HG03135 (cell line): ENCODE data around the gene C20orf96.

Source experiments
- ATAC-seq: cut with Tn5 transposase; IDR thresholded peaks from one replicate; pipeline ENCODE4 v1.9.1; 2021; ENCODE audit warnings: mild to moderate bottlenecking, moderate library complexity; ENCODE audit not compliant: unreplicated experiment

Gene C20orf96

DNA sequence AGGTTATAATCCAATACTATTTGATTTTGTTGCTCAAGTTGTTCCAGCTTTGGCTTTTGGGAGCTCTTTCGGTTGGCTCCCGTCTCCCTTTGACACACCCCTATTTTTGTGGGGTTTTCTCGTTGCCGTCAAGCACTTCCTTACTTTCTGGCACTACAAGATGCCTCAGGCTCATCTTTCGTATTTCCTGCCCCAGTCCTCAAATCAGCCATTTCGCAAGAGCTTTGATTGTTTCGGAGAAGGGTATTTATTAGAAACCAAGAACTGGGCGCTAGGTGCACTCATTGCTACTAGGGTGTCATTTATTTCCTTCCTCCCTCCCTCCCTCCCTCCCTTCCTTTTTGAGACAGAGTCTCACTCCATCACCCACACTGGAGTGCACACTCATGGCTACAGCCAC lies 21.5 kb upstream of the C20orf96 start:
- ATAC-seq, result no peak

- no peak for ATAC-seq
Measured at GRCh38 chr20:311609-312008, 21.1 kb upstream of the C20orf96 start.

- ATAC-seq, result no peak
Measured at GRCh38 chr20:310645-311044, 20.1 kb upstream of the C20orf96 start.

GRCh38 chr20:309841-310644 lies 19.5 kb upstream of the C20orf96 start:
- peak; percentile 96 for ATAC-seq

GRCh38 chr20:309306-309840 lies 18.8 kb upstream of the C20orf96 start:
- no peak for ATAC-seq

GRCh38 chr20:308427-309038 lies 18.0 kb upstream of the C20orf96 start:
- no peak for ATAC-seq

GRCh38 chr20:305745-306144 lies 15.2 kb upstream of the C20orf96 start:
- no peak for ATAC-seq

- ATAC-seq, result no peak
Measured at GRCh38 chr20:301886-302848, 11.6 kb upstream of the C20orf96 start.

- no peak for ATAC-seq
Measured at GRCh38 chr20:300345-300990, 9.9 kb upstream of the C20orf96 start.

GRCh38 chr20:298776-299391 lies 8.3 kb upstream of the C20orf96 start:
- ATAC-seq, result no peak

GRCh38 chr20:297925-298775 lies 7.6 kb upstream of the C20orf96 start:
- ATAC-seq, result peak; percentile 27

DNA sequence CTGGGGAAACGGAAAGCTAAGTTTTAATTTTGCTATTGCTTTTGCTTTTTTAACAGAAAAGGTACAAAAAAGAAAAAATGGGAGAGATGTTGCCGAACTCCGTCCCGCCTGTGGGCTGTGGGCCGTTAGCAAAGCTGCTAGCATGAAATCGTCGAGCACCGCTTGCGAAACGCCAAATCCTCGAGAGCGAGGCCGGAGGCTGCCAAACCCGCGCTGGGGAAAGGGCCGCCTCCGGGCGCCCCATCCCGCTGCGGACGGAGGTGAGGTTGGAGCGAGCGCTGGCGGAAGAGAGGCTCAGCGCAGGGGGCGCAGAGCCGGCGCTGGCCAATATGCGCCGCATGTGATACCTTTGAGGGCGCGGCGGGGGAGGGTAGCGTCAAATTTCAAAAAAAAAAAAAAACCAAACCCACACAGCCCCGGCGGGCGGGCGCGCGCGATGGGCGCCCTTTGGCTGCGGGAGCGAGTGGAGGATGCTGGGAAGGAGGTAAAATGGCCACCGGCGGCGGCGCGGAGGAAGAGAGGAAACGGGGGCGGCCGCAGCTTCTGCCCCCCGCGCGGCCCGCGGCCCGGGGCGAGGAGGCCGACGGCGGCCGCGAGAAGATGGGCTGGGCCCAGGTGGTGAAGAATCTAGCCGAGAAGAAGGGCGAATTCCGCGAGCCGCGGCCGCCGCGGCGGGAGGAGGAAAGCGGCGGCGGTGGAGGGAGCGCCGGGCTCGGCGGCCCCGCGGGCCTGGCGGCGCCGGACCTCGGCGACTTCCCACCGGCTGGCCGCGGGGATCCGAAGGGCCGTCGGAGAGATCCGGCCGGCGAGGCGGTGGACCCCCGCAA lies 6.8 kb upstream of the C20orf96 start, which contains the start of gene ZCCHC3:
Gene ZCCHC3, plus strand, starts transcription at position 473 of the 827 bp plus-strand sequence. Its CDS starts 17 bp downstream, at position 490.
- peak; percentile 74 for ATAC-seq

DNA sequence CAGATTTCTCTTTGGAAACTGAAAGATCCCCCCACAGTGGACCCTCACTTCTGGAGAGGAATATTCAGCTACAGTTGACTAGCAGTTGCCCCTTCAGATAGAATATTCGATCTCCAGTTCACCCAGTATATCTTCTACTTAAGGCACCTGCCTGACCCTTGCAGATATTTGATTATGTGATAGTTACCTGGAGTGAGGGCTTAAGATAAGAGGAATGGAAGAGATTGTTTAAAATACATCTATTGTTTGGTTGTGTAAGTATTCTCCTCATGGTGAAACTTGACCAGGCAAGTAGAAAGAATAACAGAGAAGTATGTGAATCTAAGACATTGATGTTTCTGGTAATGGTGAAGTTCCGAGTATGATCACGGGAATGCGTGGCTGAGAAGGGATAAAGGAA lies 5.3 kb upstream of the C20orf96 start:
- no peak for ATAC-seq

DNA sequence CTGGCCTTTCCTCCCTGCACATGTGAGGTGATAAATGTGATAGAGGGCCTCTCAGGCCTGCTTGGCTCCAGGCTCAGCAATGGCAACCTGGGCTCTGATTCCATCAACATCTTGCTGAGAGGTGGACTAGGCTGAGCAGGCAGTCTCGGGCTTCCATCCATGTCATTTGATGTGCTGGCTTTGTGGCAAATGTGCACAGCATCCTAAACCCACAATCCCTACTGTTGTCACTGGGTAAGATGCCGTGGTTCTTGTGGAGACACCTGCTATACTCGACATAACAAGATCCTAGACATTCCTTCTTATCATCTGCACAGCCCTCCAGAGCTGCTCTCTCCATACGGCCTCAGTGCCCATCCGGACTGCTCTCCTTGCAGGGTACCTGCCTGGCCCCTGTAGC lies 4.1 kb upstream of the C20orf96 start:
- ATAC-seq, result no peak

DNA sequence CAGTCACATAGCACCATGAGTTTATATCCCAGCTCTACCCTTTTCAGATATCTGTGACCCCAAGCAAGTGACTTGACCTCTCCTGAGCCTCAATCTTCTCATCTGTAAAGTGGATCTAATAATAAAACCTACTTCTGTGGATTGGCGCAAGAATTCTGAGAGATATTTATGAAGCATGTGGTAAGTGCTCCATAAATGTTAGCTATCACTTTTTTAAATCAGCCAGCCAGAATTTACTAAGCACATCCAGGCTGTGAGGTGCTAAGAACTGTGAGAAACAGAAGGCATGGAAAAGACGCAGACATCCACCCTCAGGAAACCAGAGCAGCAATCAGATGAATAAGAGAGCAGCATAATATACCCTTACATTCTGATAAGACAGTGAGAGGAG lies 862 bp downstream of the C20orf96 start:
- ATAC-seq, result no peak

- ATAC-seq, result no peak
Measured at GRCh38 chr20:288956-289692, 1.4 kb downstream of the C20orf96 start.

DNA sequence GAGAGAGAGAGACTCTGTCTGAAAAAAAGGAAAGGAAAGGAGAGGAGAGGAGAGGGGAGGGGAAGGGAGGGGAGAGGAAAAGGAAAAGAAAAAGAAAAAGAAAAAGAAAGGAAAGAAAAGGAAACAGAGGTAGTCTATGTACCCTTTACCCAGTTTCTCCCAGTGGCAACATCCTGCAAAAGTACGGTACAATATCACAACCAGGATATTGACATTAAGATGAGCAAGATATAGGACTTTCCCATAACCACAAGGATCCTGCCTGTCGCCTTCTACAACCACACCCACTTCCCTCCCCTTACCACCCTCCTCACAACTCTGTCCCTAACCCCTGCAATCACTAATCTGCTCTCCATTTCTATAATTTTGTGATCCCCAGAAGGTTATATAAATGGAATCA lies 4.0 kb downstream of the C20orf96 start:
- ATAC-seq, result no peak

GRCh38 chr20:284172-284571 lies 6.4 kb downstream of the C20orf96 start:
- no peak for ATAC-seq
